ENCODE measurements around the gene CYP24A1. TPM values are rescaled to one million over a fixed set of nuclear protein-coding genes. Genes with fewer than 3 reads are reported as not detected.

CYP24A1 gene
- polyA plus RNA-seq, 3 donors, result not detected

GRCh38 chr20:54156522-54156921 is 17.3 kb downstream of the CYP24A1 start:
- TF ChIP-seq, protein P1, sequence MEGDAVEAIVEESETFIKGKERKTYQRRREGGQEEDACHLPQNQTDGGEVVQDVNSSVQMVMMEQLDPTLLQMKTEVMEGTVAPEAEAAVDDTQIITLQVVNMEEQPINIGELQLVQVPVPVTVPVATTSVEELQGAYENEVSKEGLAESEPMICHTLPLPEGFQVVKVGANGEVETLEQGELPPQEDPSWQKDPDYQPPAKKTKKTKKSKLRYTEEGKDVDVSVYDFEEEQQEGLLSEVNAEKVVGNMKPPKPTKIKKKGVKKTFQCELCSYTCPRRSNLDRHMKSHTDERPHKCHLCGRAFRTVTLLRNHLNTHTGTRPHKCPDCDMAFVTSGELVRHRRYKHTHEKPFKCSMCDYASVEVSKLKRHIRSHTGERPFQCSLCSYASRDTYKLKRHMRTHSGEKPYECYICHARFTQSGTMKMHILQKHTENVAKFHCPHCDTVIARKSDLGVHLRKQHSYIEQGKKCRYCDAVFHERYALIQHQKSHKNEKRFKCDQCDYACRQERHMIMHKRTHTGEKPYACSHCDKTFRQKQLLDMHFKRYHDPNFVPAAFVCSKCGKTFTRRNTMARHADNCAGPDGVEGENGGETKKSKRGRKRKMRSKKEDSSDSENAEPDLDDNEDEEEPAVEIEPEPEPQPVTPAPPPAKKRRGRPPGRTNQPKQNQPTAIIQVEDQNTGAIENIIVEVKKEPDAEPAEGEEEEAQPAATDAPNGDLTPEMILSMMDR (IDR thresholded peaks at IDR 0.05), result no peak
- Histone ChIP-seq H4K20me1 (ENCODE audit: insufficient read depth, low read length) (no peaks in the 10 kb centered on the region), H2AFZ (ENCODE audit: insufficient read depth, low read depth, low read length, poor library complexity, severe bottlenecking) (no peak overlapping the region), H3K4me2 (replicated peaks; ENCODE audit: extremely low read depth, low read length, poor library complexity, severe bottlenecking) (no peak overlapping the region), H3K9ac (ENCODE audit: insufficient read depth, low read length, poor library complexity, severe bottlenecking) (no peak overlapping the region), H3K27ac (ENCODE audit: low read depth in 1 of 2, low read length in 2 of 2) (no peak overlapping the region), H3K79me2 (ENCODE audit: insufficient read depth, low read length) (no peaks in the 10 kb centered on the region), H3K4me1 (ENCODE audit: control insufficient read depth in 1 of 2, insufficient read depth in 2 of 2, low read length in 2 of 2) (no peaks in the 10 kb centered on the region), H3K36me3 (replicated peaks in 1 of 2; ENCODE audit: control insufficient read depth in 1 of 2, insufficient read depth in 2 of 2, low read length in 2 of 2) (no peaks in the 10 kb centered on the region), H3K9me3 (replicated peaks in 1 of 2; ENCODE audit: control insufficient read depth in 1 of 2, insufficient read depth in 1 of 2, low read length in 2 of 2) (no peaks in the 10 kb centered on the region), H3K27me3 (ENCODE audit: control insufficient read depth in 2 of 2, insufficient read depth in 2 of 2, low read length in 2 of 2) (peaks cover 6 to 7% of the 10 kb centered on the region in 2 donors), H3K4me3 (replicated peaks in 1 of 3; ENCODE audit: low read depth in 2 of 3, low read length in 3 of 3) (no peak overlapping the region)
- H3K9me3 Mint-ChIP-seq, result no peaks in the 10 kb centered on the region
- intact Hi-C loops (cut with micrococcal nuclease), result no loop called here
- H3K4me1 Mint-ChIP-seq, result no peaks in the 10 kb centered on the region
- H3K27me3 Mint-ChIP-seq (ENCODE audit: low read depth in 3 of 3), result peaks cover 8 to 15% (median 8%) of the 10 kb centered on the region in 3 donors
- H3K36me3 Mint-ChIP-seq, result no peaks in the 10 kb centered on the region
- H3K27ac Mint-ChIP-seq, result no peak overlapping the region
- DNase-seq, result no peak
- WGBS (ENCODE audit: insufficient coverage), result 80% methylated on average over 2 of the region's 5 CpGs
- H3K4me3 Mint-ChIP-seq, result no peak overlapping the region

- intact Hi-C loops (cut with micrococcal nuclease), result no loop called here
- H3K27ac ChIP-seq (ENCODE audit: low read depth in 1 of 2, low read length in 2 of 2), result no peak overlapping the region
- H2AFZ ChIP-seq (ENCODE audit: insufficient read depth, low read depth, low read length, poor library complexity, severe bottlenecking), result no peak overlapping the region
- H4K20me1 ChIP-seq (ENCODE audit: insufficient read depth, low read length), result no peaks in the 10 kb centered on the region
- no peaks in the 10 kb centered on the region for H3K4me1 ChIP-seq (ENCODE audit: control insufficient read depth in 1 of 2, insufficient read depth in 2 of 2, low read length in 2 of 2)
- Mint-ChIP-seq H3K27me3 (ENCODE audit: low read depth in 3 of 3) (peaks cover 8 to 10% (median 8%) of the 10 kb centered on the region in 3 donors), H3K9me3 (no peaks in the 10 kb centered on the region), H3K36me3 (no peaks in the 10 kb centered on the region), H3K27ac (no peak overlapping the region), H3K4me1 (no peaks in the 10 kb centered on the region), H3K4me3 (no peak overlapping the region)
- H3K4me2 ChIP-seq (replicated peaks; ENCODE audit: extremely low read depth, low read length, poor library complexity, severe bottlenecking), result no peak overlapping the region
- TF ChIP-seq, protein P1 (IDR thresholded peaks at IDR 0.05), result no peak
- no peak overlapping the region for H3K4me3 ChIP-seq (replicated peaks in 1 of 3; ENCODE audit: low read depth in 2 of 3, low read length in 3 of 3)
- no peaks in the 10 kb centered on the region for H3K9me3 ChIP-seq (replicated peaks in 1 of 2; ENCODE audit: control insufficient read depth in 1 of 2, insufficient read depth in 1 of 2, low read length in 2 of 2)
- DNase-seq, result no peak
- no peaks in the 10 kb centered on the region for H3K36me3 ChIP-seq (replicated peaks in 1 of 2; ENCODE audit: control insufficient read depth in 1 of 2, insufficient read depth in 2 of 2, low read length in 2 of 2)
- H3K79me2 ChIP-seq (ENCODE audit: insufficient read depth, low read length), result no peaks in the 10 kb centered on the region
- WGBS (ENCODE audit: insufficient coverage), result no CpG with 5 or more reads among the region's 3 CpGs
- H3K9ac ChIP-seq (ENCODE audit: insufficient read depth, low read length, poor library complexity, severe bottlenecking), result no peak overlapping the region
- peaks cover 0 to 4% of the 10 kb centered on the region in 2 donors for H3K27me3 ChIP-seq (ENCODE audit: control insufficient read depth in 2 of 2, insufficient read depth in 2 of 2, low read length in 2 of 2)
Observed at GRCh38 chr20:54155736-54156317, 18.0 kb downstream of the CYP24A1 start.

Data from CD14-positive monocyte (primary cell).